Ishikawa (cell line): ENCODE measurements around the gene TIMM44.

Experiments
- CREB1 ChIP-seq: IDR thresholded peaks from 2 replicates; pipeline ENCODE4 v1.6.1; 2012; ENCODE audit warnings: low read depth
- EGR1 ChIP-seq: IDR thresholded peaks from 2 replicates; pipeline ENCODE4 v1.6.1; 2012
- EP300 ChIP-seq: IDR thresholded peaks from 2 replicates; pipeline ENCODE4 v1.6.1; 2012; ENCODE audit warnings: borderline replicate concordance
- RAD21 ChIP-seq: IDR thresholded peaks from 2 replicates; pipeline ENCODE4 v1.6.1; 2012; ENCODE audit warnings: low read depth
- TEAD4 ChIP-seq: IDR thresholded peaks from 2 replicates; pipeline ENCODE4 v1.6.1; 2012
- YY1 ChIP-seq: IDR thresholded peaks from 2 replicates; pipeline ENCODE4 v1.6.1; 2012; ENCODE audit warnings: low read depth
- TF ChIP-seq, protein P1 (sequence below): IDR thresholded peaks from 2 replicates; pipeline ENCODE4 v1.6.1; 2012
- TF ChIP-seq, protein P2 (sequence below): IDR thresholded peaks from 2 replicates; pipeline ENCODE4 v1.6.1; 2012; ENCODE audit warnings: low read depth, mild to moderate bottlenecking
- TF ChIP-seq, protein P3 (sequence below): IDR thresholded peaks from 2 replicates; pipeline ENCODE4 v1.6.1; 2012

DNA sequence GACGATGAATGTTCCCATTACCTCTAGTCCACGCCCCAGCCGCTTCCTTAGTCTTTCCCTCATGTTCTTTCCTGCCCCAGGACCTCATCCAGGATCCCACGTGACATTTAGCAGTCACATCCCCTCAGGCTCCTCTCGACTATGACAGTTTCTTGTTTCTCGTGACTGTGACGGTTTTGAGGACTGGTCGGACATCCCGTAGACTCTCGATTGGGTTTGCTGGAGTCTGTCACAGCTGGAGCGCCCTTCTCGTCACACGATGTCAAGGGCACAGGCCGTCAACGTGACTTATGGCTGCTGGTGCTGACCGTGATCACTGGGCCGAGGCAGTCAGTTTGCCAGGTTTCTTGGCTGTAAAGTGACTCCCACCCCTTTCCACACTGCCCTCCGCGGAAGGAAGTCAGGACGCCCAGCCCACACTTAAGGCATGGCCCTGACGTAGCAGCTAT, 39.2 kb upstream of the TIMM44 start:
- TF ChIP-seq TEAD4 (no peak), EGR1 (no peak), EP300 (no peak), CREB1 (no peak), YY1 (no peak), RAD21 (no peak)
- TF ChIP-seq, protein P1, sequence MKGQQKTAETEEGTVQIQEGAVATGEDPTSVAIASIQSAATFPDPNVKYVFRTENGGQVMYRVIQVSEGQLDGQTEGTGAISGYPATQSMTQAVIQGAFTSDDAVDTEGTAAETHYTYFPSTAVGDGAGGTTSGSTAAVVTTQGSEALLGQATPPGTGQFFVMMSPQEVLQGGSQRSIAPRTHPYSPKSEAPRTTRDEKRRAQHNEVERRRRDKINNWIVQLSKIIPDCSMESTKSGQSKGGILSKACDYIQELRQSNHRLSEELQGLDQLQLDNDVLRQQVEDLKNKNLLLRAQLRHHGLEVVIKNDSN, result no peak
- TF ChIP-seq, protein P2, sequence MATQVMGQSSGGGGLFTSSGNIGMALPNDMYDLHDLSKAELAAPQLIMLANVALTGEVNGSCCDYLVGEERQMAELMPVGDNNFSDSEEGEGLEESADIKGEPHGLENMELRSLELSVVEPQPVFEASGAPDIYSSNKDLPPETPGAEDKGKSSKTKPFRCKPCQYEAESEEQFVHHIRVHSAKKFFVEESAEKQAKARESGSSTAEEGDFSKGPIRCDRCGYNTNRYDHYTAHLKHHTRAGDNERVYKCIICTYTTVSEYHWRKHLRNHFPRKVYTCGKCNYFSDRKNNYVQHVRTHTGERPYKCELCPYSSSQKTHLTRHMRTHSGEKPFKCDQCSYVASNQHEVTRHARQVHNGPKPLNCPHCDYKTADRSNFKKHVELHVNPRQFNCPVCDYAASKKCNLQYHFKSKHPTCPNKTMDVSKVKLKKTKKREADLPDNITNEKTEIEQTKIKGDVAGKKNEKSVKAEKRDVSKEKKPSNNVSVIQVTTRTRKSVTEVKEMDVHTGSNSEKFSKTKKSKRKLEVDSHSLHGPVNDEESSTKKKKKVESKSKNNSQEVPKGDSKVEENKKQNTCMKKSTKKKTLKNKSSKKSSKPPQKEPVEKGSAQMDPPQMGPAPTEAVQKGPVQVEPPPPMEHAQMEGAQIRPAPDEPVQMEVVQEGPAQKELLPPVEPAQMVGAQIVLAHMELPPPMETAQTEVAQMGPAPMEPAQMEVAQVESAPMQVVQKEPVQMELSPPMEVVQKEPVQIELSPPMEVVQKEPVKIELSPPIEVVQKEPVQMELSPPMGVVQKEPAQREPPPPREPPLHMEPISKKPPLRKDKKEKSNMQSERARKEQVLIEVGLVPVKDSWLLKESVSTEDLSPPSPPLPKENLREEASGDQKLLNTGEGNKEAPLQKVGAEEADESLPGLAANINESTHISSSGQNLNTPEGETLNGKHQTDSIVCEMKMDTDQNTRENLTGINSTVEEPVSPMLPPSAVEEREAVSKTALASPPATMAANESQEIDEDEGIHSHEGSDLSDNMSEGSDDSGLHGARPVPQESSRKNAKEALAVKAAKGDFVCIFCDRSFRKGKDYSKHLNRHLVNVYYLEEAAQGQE, result no peak
- TF ChIP-seq, protein P3, sequence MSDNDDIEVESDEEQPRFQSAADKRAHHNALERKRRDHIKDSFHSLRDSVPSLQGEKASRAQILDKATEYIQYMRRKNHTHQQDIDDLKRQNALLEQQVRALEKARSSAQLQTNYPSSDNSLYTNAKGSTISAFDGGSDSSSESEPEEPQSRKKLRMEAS, result no peak
